OCI-LY7 (cell line): ENCODE results near the gene RAD51D. TPM values are rescaled to one million over a fixed set of nuclear protein-coding genes. Genes with fewer than 3 reads are reported as not detected.

Experiments
- BruUV-seq: library from RNA; stranded (reverse); fragments of 400-500 nt; replicated peaks from 2 replicates; lab custom pipeline; 2021; lab: Mats Ljungman, UMichigan
- CTCF ChIA-PET: fragments of 300-600 bp; sonication (Branson Sonifier 250); formaldehyde crosslinking; loops from one replicate; lab custom pipeline; 2022; ENCODE audit warnings: antibody characterized with exemption; ENCODE audit not compliant: unreplicated experiment; lab: Charles Lee
- POLR2A ChIA-PET: fragments of 300-600 bp; sonication (Branson Sonifier 250); formaldehyde crosslinking; loops from one replicate; lab custom pipeline; 2022; ENCODE audit warnings: antibody characterized with exemption; lab: Charles Lee
- DNase-seq: peaks from one replicate; pipeline ENCODE4 v3.0.0-alpha.2; 2015; ENCODE audit warnings: low spot score
- H2AFZ ChIP-seq: fragments of 200-600 bp; sonication (generic), shearing (Covaris generic); 2 replicates; pipeline ENCODE4 v1.6.1; 2014; ENCODE audit warnings: mild to moderate bottlenecking, antibody characterized with exemption, low read length, moderate library complexity
- H3K27ac ChIP-seq: fragments of 200-600 bp; sonication (generic); 2 replicates; pipeline ENCODE4 v1.5.1; 2014; ENCODE audit warnings: mixed run types, low read depth, mild to moderate bottlenecking, moderate library complexity, low read length, inconsistent platforms; ENCODE audit not compliant: poor library complexity, severe bottlenecking
- H3K36me3 ChIP-seq: fragments of 200-600 bp; sonication (generic); 2 replicates; pipeline ENCODE4 v1.6.1; 2014; ENCODE audit warnings: mild to moderate bottlenecking, antibody characterized with exemption, low read length, moderate library complexity, mixed read lengths; ENCODE audit not compliant: insufficient read depth
- H3K4me1 ChIP-seq: fragments of 200-600 bp; sonication (generic); 2 replicates; pipeline ENCODE4 v1.5.1; 2014; ENCODE audit warnings: mild to moderate bottlenecking, low read length; ENCODE audit not compliant: insufficient read depth, poor library complexity, severe bottlenecking
- H3K4me2 ChIP-seq: fragments of 200-600 bp; sonication (generic); 2 replicates; pipeline ENCODE4 v1.6.1; 2014; ENCODE audit warnings: mild to moderate bottlenecking, low read length
- H3K4me3 ChIP-seq: fragments of 200-600 bp; sonication (generic); 2 replicates; pipeline ENCODE4 v1.5.1; 2014; ENCODE audit warnings: mild to moderate bottlenecking, low read depth, low read length; ENCODE audit not compliant: poor library complexity, severe bottlenecking
- H3K79me2 ChIP-seq: fragments of 200-600 bp; sonication (generic); 2 replicates; pipeline ENCODE4 v1.6.1; 2016; ENCODE audit warnings: low read depth, mild to moderate bottlenecking, low read length, moderate library complexity, mixed read lengths; ENCODE audit not compliant: insufficient read depth
- H3K9me2 ChIP-seq: fragments of 200-600 bp; sonication (generic); 2 replicates; pipeline ENCODE4 v1.6.1; 2016; ENCODE audit warnings: mild to moderate bottlenecking, low read length, mixed read lengths; ENCODE audit not compliant: insufficient read depth
- H3K9me3 ChIP-seq: fragments of 200-600 bp; sonication (generic); 2 replicates; pipeline ENCODE4 v1.6.1; 2014; ENCODE audit warnings: mild to moderate bottlenecking, mixed run types, low read length, mixed read lengths
- H4K20me1 ChIP-seq: fragments of 200-600 bp; sonication (generic); 2 replicates; pipeline ENCODE4 v1.6.1; 2014; ENCODE audit warnings: mild to moderate bottlenecking, antibody characterized with exemption, low read length, moderate library complexity, mixed read lengths; ENCODE audit not compliant: insufficient read depth
- CTCF ChIP-seq: fragments of 200-600 bp; sonication (generic); conservative IDR thresholded peaks from 2 replicates; pipeline ENCODE4 v1.5.1; 2014; ENCODE audit warnings: mild to moderate bottlenecking, antibody characterized with exemption, low read length, moderate library complexity, mixed read lengths
- EZH2phosphoT487 ChIP-seq: fragments of 200-600 bp; sonication (generic); IDR thresholded peaks from 2 replicates; pipeline ENCODE4 v1.6.1; 2018; ENCODE audit warnings: low read depth, borderline replicate concordance, mild to moderate bottlenecking, mixed run types, antibody characterized with exemption, low read length, moderate library complexity, mixed read lengths
- intact Hi-C: fragments of 100-400 bp; cut with micrococcal nuclease; formaldehyde crosslinking; loops from one replicate; pipeline ENCODE4 v1.10.0; 2022; ENCODE audit not compliant: unreplicated experiment
- total RNA-seq, 2 experiments: library from RNA; depleted of rRNA in 1 of 2; stranded (reverse); fragments of >200 nt in 1 of 2; shearing (Covaris generic) in 1 of 2; gene quantifications; 2 replicates each; pipeline ENCODE4 v1.2.3, GENCODE V29; 2014 to 2022

Gene RAD51D
- total RNA-seq, 2 experiments from 2014 or later, result 22.4 to 40.6 TPM

- no peaks in the 10 kb centered on the region for H3K36me3 ChIP-seq
- TSS peak; percentile 49 for BruUV-seq
- intact Hi-C loops, result loop anchor here (5.0 kb wide), 1 partner anchor 75 kb away; no protein-coding TSS in a partner anchor
- no peak overlapping the region for H2AFZ ChIP-seq
- CTCF ChIA-PET, result no interaction called here
- H3K4me1 ChIP-seq, result peaks cover 38% of the 10 kb centered on the region
- no peaks in the 10 kb centered on the region for H3K9me3 ChIP-seq
- no peaks in the 10 kb centered on the region; the same call in 1 of the 2 replicates for H3K79me2 ChIP-seq
- POLR2A ChIA-PET, result interaction anchor here (0.7 to 1.0 kb wide), 2 partner anchors 17 to 44 kb away, joined by 3 to 4 read pairs; no protein-coding TSS in a partner anchor
- no peaks in the 10 kb centered on the region for H3K9me2 ChIP-seq
- no peak for TF ChIP-seq CTCF
- no peak for TF ChIP-seq EZH2phosphoT487
- DNase-seq, result no peak
- no peak overlapping the region for H3K4me3 ChIP-seq
- H3K4me2 ChIP-seq, result peak overlapping the region; percentile 99; the same call in 1 of the 2 replicates
- no peak overlapping the region for H3K27ac ChIP-seq
- no peaks in the 10 kb centered on the region for H4K20me1 ChIP-seq
These were observed 32.6 kb downstream of the RAD51D start for GRCh38 chr17:35086931-35087573.

- H3K79me2 ChIP-seq, result no peaks in the 10 kb centered on the region; the same call in 1 of the 2 replicates
- H3K4me2 ChIP-seq, result no peak overlapping the region
- H3K27ac ChIP-seq, result no peak overlapping the region
- intact Hi-C loops, result loop anchor here (5.0 kb wide), 1 partner anchor 74 kb away; no protein-coding TSS in a partner anchor
- no peak for DNase-seq
- no peaks in the 10 kb centered on the region for H3K36me3 ChIP-seq
- H2AFZ ChIP-seq, result no peak overlapping the region
- H3K4me1 ChIP-seq, result peaks cover 47% of the 10 kb centered on the region
- no TSS peak for BruUV-seq
- no peak for TF ChIP-seq EZH2phosphoT487
- TF ChIP-seq CTCF, result no peak
- ChIA-PET CTCF (no interaction called here), POLR2A (interaction anchor here (0.7 to 1.0 kb wide), 2 partner anchors 16 to 45 kb away, joined by 3 to 4 read pairs; no protein-coding TSS in a partner anchor)
- no peaks in the 10 kb centered on the region for H3K9me3 ChIP-seq
- no peaks in the 10 kb centered on the region for H4K20me1 ChIP-seq
- no peak overlapping the region for H3K4me3 ChIP-seq
- no peaks in the 10 kb centered on the region for H3K9me2 ChIP-seq
These were observed 33.5 kb downstream of the RAD51D start for GRCh38 chr17:35086164-35086563.

GRCh38 chr17:35084987-35085386 lies 34.7 kb downstream of the RAD51D start:
- no peaks in the 10 kb centered on the region for H3K36me3 ChIP-seq
- no peak overlapping the region for H3K27ac ChIP-seq
- no peaks in the 10 kb centered on the region for H3K9me2 ChIP-seq
- POLR2A ChIA-PET, result no interaction called here
- intact Hi-C loops, result loop anchor here (5.0 kb wide), 1 partner anchor 73 kb away; no protein-coding TSS in a partner anchor
- H3K4me1 ChIP-seq, result peaks cover 59% of the 10 kb centered on the region
- H3K4me3 ChIP-seq, result no peak overlapping the region
- H3K9me3 ChIP-seq, result no peaks in the 10 kb centered on the region
- no peaks in the 10 kb centered on the region for H4K20me1 ChIP-seq
- no peak overlapping the region for H3K4me2 ChIP-seq
- no TSS peak for BruUV-seq
- no peak for DNase-seq
- no peak overlapping the region for H2AFZ ChIP-seq
- no peak for TF ChIP-seq CTCF
- no peak for TF ChIP-seq EZH2phosphoT487
- CTCF ChIA-PET, result no interaction called here
- H3K79me2 ChIP-seq, result no peaks in the 10 kb centered on the region; the same call in 1 of the 2 replicates
